H9 (cell line): ENCODE measurements around the gene MAML3. TPM values are rescaled to one million over a fixed set of nuclear protein-coding genes. Genes with fewer than 3 reads are reported as not detected.

Source experiments
- DNase-seq: peaks from one replicate; pipeline ENCODE4 v3.0.0-alpha.2; 2017
- H2AFZ ChIP-seq: one replicate; pipeline ENCODE4 v1.6.1; 2013; ENCODE audit warnings: mild to moderate bottlenecking, low read length, control low read depth, moderate library complexity
- H2AK5ac ChIP-seq: 2 replicates; pipeline ENCODE4 v1.6.1; 2013; ENCODE audit warnings: low read length, control low read depth, mixed read lengths; ENCODE audit not compliant: insufficient read length
- H2BK120ac ChIP-seq: one replicate; pipeline ENCODE4 v1.6.1; 2013; ENCODE audit warnings: low read depth, mild to moderate bottlenecking, low read length, control low read depth, inconsistent platforms; ENCODE audit not compliant: poor library complexity, severe bottlenecking
- H2BK12ac ChIP-seq: 2 replicates; pipeline ENCODE4 v1.6.1; 2013; ENCODE audit warnings: low read length, control low read depth, mixed read lengths, low read depth; ENCODE audit not compliant: insufficient read length
- H2BK15ac ChIP-seq: 2 replicates; pipeline ENCODE4 v1.6.1; 2013; ENCODE audit warnings: low read depth, low read length, control low read depth
- H2BK20ac ChIP-seq: one replicate; pipeline ENCODE4 v1.6.1; 2013; ENCODE audit warnings: low read depth, mild to moderate bottlenecking, low read length, control low read depth, inconsistent platforms; ENCODE audit not compliant: poor library complexity, severe bottlenecking
- H2BK5ac ChIP-seq: 2 replicates; pipeline ENCODE4 v1.6.1; 2013; ENCODE audit warnings: low read length, control low read depth, mixed read lengths; ENCODE audit not compliant: insufficient read length
- H3K14ac ChIP-seq: 2 replicates; pipeline ENCODE4 v1.6.1; 2013; ENCODE audit warnings: low read length, control low read depth; ENCODE audit not compliant: insufficient read depth
- H3K18ac ChIP-seq: 2 replicates; pipeline ENCODE4 v1.6.1; 2013; ENCODE audit warnings: low read depth, mild to moderate bottlenecking, mixed read lengths, low read length, control low read depth; ENCODE audit not compliant: insufficient read length
- H3K23ac ChIP-seq: 2 replicates; pipeline ENCODE4 v1.6.1; 2013; ENCODE audit warnings: low read length, control low read depth, mixed read lengths, low read depth; ENCODE audit not compliant: insufficient read length
- H3K23me2 ChIP-seq: 2 replicates; pipeline ENCODE4 v1.6.1; 2013; ENCODE audit warnings: low read depth, mild to moderate bottlenecking, mixed read lengths, low read length, control low read depth; ENCODE audit not compliant: insufficient read length, poor library complexity, severe bottlenecking
- H3K27ac ChIP-seq: 2 replicates; pipeline ENCODE4 v1.5.1; 2013; ENCODE audit warnings: low read length, control low read depth, mixed read lengths, low read depth; ENCODE audit not compliant: insufficient read length
- H3K27me3 ChIP-seq: 2 replicates; pipeline ENCODE4 v1.6.1; 2013; ENCODE audit warnings: low read length, control low read depth, inconsistent platforms; ENCODE audit not compliant: insufficient read depth
- H3K4ac ChIP-seq: 2 replicates; pipeline ENCODE4 v1.6.1; 2013; ENCODE audit warnings: low read depth, mild to moderate bottlenecking, control low read depth, inconsistent platforms, low read length, moderate library complexity
- H3K4me1 ChIP-seq: 2 replicates; pipeline ENCODE4 v1.6.1; 2013; ENCODE audit warnings: low read length, control low read depth, inconsistent platforms; ENCODE audit not compliant: insufficient read depth
- H3K4me2 ChIP-seq: 2 replicates; pipeline ENCODE4 v1.6.1; 2013; ENCODE audit warnings: low read length, control low read depth, mixed read lengths; ENCODE audit not compliant: insufficient read length, insufficient read depth
- H3K56ac ChIP-seq: 2 replicates; pipeline ENCODE4 v1.6.1; 2013; ENCODE audit warnings: low read depth, mild to moderate bottlenecking, mixed read lengths, low read length, control low read depth; ENCODE audit not compliant: insufficient read length
- H3K79me1 ChIP-seq: 2 replicates; pipeline ENCODE4 v1.6.1; 2013; ENCODE audit warnings: low read depth, mild to moderate bottlenecking, moderate library complexity, low read length, control low read depth, inconsistent platforms; ENCODE audit not compliant: insufficient read depth, poor library complexity, severe bottlenecking
- H3K79me2 ChIP-seq: 2 replicates; pipeline ENCODE4 v1.6.1; 2013; ENCODE audit warnings: low read length, control low read depth, inconsistent platforms; ENCODE audit not compliant: insufficient read depth
- H3K9ac ChIP-seq: 2 replicates; pipeline ENCODE4 v1.6.1; 2013; ENCODE audit warnings: low read length, control low read depth, mixed read lengths; ENCODE audit not compliant: insufficient read length; ENCODE audit errors: extremely low read depth
- H3K9me3 ChIP-seq: one replicate; pipeline ENCODE4 v1.6.1; 2013; ENCODE audit warnings: low read depth, low read length, inconsistent platforms; ENCODE audit not compliant: control insufficient read depth
- H3T11ph ChIP-seq: one replicate; pipeline ENCODE4 v1.6.1; 2013; ENCODE audit warnings: mild to moderate bottlenecking, low read length, control low read depth, inconsistent platforms
- H4K20me1 ChIP-seq: one replicate; pipeline ENCODE4 v1.6.1; 2013; ENCODE audit not compliant: control insufficient read depth, insufficient read length, insufficient read depth
- H4K5ac ChIP-seq: 2 replicates; pipeline ENCODE4 v1.6.1; 2013; ENCODE audit warnings: low read depth, mild to moderate bottlenecking, mixed read lengths, low read length, control low read depth; ENCODE audit not compliant: insufficient read length
- H4K8ac ChIP-seq: replicated peaks from 2 replicates; pipeline ENCODE4 v1.6.1; 2013; ENCODE audit warnings: low read length, control low read depth, mixed read lengths, low read depth; ENCODE audit not compliant: insufficient read length
- H4K91ac ChIP-seq: 2 replicates; pipeline ENCODE4 v1.6.1; 2013; ENCODE audit warnings: low read depth, mild to moderate bottlenecking, moderate library complexity, mixed read lengths, low read length, control low read depth; ENCODE audit not compliant: insufficient read length
- H3K27ac Mint-ChIP-seq, 3 experiments: 2 replicates in 2 of 3; 3 replicates in 1 of 3; pipeline ENCODE4 v1.8.0; 2020 to 2021; ENCODE audit warnings: mixed read lengths in 3 of 3, mild to moderate bottlenecking in 1 of 3, moderate library complexity in 1 of 3
- H3K27me3 Mint-ChIP-seq: 2 replicates; pipeline ENCODE4 v1.8.0; 2021; ENCODE audit warnings: low read depth, mild to moderate bottlenecking, moderate library complexity, mixed read lengths
- H3K36me3 Mint-ChIP-seq, 3 experiments: 2 replicates in 2 of 3; 3 replicates in 1 of 3; pipeline ENCODE4 v1.8.0; 2020 to 2021; ENCODE audit warnings: low read depth in 3 of 3, mixed read lengths in 3 of 3; ENCODE audit not compliant: insufficient read depth in 1 of 3
- H3K4me1 Mint-ChIP-seq, 2 experiments: 2 replicates each; pipeline ENCODE4 v1.8.0; 2020; ENCODE audit warnings: mixed read lengths in 2 of 2
- H3K4me3 Mint-ChIP-seq, 2 experiments: 2 replicates in 1 of 2; 3 replicates in 1 of 2; pipeline ENCODE4 v1.8.0; 2020 to 2021; ENCODE audit warnings: mild to moderate bottlenecking in 2 of 2, mixed read lengths in 2 of 2, moderate library complexity in 1 of 2
- H3K9me3 Mint-ChIP-seq, 2 experiments: 2 replicates in 1 of 2; 3 replicates in 1 of 2; pipeline ENCODE4 v1.8.0; 2020; ENCODE audit warnings: mild to moderate bottlenecking in 2 of 2, mixed read lengths in 2 of 2, moderate library complexity in 1 of 2
- CTCF ChIP-seq: fragments of 200-600 bp; sonication (generic); conservative IDR thresholded peaks from 3 replicates; pipeline ENCODE4 v1.8.0; 2021; ENCODE audit warnings: antibody characterized with exemption, mild to moderate bottlenecking
- WGBS: extraction: QIAGEN DNeasy Blood & Tissue Kit; methylation state at CpG from one replicate; pipeline ENCODE4 v1.1.7; 2013; ENCODE audit warnings: missing lambda C conversion rate, low lambda C conversion rate, mixed read lengths; ENCODE audit not compliant: insufficient read length; ENCODE audit errors: extremely low coverage; 5-methylcytosine and 5-hydroxymethylcytosine counted together
- total RNA-seq: library from RNA; stranded (reverse); gene quantifications from 2 replicates; pipeline ENCODE4 v1.2.1, GENCODE V29; 2021

The MAML3 gene
- total RNA-seq, 1 experiment from 2014 or later = 3.9 TPM

- no peak overlapping the region for H4K5ac ChIP-seq
- no peak overlapping the region for H2BK20ac ChIP-seq
- H2AFZ ChIP-seq = no peak overlapping the region
- no peak overlapping the region for H2BK5ac ChIP-seq
- H3K23ac ChIP-seq = no peak overlapping the region
- DNase-seq = no peak
- Mint-ChIP-seq H3K4me3 (no peak overlapping the region), H3K9me3 (no peaks in the 10 kb centered on the region), H3K36me3 (no peaks in the 10 kb centered on the region), H3K27ac (no peak overlapping the region), H3K4me1 (peaks cover 0 to 8% of the 10 kb centered on the region in 2 experiments; a peak in 1 of 4 replicates), H3K27me3 (no peaks in the 10 kb centered on the region; the same call in 1 of the 2 replicates)
- H3K56ac ChIP-seq = no peak overlapping the region
- H2BK120ac ChIP-seq = no peak overlapping the region
- no peak overlapping the region for H2BK12ac ChIP-seq
- H3K23me2 ChIP-seq = no peaks in the 10 kb centered on the region
- no peaks in the 10 kb centered on the region for H3K4me1 ChIP-seq
- WGBS = no CpG with 5 or more reads among the region's 3 CpGs
- H4K91ac ChIP-seq = no peak overlapping the region
- no peak overlapping the region for H3K18ac ChIP-seq
- H3K4me2 ChIP-seq = no peak overlapping the region
- no peak overlapping the region for H2BK15ac ChIP-seq
- H2AK5ac ChIP-seq = no peak overlapping the region
- H3K4ac ChIP-seq = no peak overlapping the region
- H3K9me3 ChIP-seq = no peaks in the 10 kb centered on the region
- no peak for TF ChIP-seq CTCF
- no peak overlapping the region for H3K27ac ChIP-seq
- no peak overlapping the region for H3T11ph ChIP-seq
- H3K79me1 ChIP-seq = no peaks in the 10 kb centered on the region
- H3K27me3 ChIP-seq = no peaks in the 10 kb centered on the region
- H4K8ac ChIP-seq = no peak overlapping the region
- no peaks in the 10 kb centered on the region for H3K79me2 ChIP-seq
- no peak overlapping the region for H3K14ac ChIP-seq
- H4K20me1 ChIP-seq = no peaks in the 10 kb centered on the region
- no peak overlapping the region for H3K9ac ChIP-seq
Measured at GRCh38 chr4:140103676-140104075, 50.3 kb downstream of the MAML3 start.
